HG03354 (cell line): ENCODE results near the gene PTBP2.

Experiments used
- ATAC-seq: cut with Tn5 transposase; IDR thresholded peaks from one replicate; pipeline ENCODE4 v1.9.1; 2021; ENCODE audit warnings: mild to moderate bottlenecking; ENCODE audit not compliant: unreplicated experiment, poor library complexity, severe bottlenecking

Gene PTBP2, protein sequence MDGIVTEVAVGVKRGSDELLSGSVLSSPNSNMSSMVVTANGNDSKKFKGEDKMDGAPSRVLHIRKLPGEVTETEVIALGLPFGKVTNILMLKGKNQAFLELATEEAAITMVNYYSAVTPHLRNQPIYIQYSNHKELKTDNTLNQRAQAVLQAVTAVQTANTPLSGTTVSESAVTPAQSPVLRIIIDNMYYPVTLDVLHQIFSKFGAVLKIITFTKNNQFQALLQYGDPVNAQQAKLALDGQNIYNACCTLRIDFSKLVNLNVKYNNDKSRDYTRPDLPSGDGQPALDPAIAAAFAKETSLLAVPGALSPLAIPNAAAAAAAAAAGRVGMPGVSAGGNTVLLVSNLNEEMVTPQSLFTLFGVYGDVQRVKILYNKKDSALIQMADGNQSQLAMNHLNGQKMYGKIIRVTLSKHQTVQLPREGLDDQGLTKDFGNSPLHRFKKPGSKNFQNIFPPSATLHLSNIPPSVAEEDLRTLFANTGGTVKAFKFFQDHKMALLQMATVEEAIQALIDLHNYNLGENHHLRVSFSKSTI

DNA sequence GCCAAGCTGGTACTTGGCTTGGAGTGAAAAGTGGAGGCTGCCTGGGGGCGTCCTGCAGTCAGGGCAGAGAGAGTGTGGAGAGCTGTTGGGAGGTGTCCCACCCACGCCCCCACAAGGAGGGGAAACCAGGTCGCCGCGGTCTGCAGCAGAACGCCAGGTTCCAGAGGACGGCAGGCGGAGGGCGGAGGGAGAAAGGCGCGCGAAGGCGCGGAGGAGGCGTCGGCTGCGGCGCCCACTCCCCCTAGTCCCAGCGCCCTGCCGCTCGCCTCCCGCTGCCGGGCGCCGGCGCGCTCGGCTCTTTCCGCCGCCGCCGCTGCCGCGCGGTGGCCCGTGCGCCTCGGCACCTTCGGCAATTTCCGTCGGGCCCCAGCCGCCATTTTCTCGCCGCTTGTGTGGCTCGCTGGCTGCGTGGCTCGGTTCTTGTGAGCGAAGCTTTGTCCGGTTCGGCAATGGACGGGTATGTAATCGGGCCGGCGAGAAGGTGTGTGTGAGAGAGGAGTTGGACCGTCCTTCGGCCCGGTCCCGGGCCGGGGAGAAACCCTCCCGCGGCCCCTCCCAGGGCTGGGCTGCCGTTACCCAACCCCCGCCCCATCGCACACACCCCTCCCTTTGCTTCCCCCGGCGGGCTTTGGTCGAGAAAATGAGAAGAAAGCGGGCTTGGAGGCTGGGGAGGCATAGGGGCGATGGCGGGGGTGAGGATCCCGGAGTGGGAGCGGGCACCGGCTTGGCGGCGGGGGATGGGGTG, at the start of gene PTBP2:
Gene PTBP2, plus strand, starts transcription at position 369 of the 745 bp plus-strand sequence. Its CDS starts 81 bp downstream, at position 450.
- peak; percentile 97 for ATAC-seq

DNA sequence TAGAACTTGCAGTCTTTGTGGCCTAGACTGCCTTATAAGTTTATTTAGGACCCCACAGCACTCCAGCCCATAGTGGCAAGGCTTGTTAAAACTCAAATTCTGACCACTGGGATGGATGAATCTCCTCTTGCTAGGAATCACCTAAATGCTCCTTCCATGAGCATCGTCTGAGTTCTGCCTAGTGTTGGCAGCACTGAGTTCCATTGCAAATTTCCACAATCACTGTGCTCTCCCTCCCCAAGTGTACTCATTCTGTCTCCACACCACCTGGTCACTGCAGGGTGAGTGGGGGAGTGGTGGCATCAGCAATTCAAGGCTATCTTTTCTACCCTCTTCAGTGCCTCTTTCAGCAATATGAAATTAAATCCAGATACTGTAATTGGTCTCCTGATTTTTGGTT, 46.7 kb upstream of the PTBP2 start:
- ATAC-seq = no peak

DNA sequence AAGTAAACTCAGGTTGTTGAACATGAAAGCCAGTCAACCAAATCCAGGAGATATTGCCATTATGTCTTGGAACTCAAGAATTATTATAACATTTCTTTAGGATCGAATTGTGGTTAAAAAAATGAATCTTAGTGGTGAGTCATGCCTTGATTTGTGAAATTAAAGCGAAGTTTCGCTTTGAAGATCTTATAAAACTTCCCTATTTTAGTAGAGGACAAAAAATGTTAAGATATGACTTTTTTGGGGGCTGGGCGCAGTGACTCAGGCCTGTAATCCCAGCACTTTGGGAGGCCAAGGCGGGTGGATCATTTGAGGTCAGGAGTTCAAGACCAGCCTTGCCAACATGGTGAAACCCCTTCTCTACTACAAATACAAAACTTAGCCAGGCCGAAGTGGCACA, 39.5 kb upstream of the PTBP2 start:
- ATAC-seq = no peak

DNA sequence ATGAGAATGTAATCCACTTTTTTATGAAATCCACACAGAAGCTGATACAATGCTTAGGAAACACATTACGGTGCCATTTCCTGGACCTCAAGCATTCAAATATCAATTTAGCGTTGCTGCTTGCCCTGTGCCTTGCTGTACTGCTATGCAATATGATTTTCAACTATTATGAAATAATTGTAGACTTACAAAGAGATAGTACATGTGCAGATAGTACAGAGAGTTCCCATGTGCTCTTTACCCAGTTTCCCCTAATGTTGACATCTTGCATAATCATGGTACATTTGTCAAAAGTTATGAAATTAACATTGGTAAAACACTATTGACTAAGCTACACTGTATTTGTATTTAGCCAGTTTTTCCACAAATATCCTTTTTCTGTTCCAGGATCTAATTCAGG, 37.7 kb upstream of the PTBP2 start:
- ATAC-seq = no peak

DNA sequence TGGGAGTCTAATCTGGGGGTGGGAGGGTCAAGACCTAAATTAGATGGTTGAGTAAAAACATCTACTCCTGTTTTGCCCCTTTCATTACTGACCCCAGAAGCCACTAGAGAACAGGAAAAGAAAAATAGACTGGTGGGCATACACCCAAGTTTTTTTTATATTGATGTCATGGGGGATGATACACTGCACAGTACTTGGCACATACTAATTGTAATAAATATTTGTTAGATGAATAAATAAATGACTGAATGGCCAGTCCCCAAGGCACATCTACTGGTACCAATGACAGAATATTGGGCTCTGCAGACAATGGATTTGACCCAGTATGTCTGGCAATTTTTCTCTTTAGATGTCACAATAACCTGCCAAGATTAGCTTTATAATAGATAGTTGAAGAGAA, 36.8 kb upstream of the PTBP2 start:
- ATAC-seq = no peak

DNA sequence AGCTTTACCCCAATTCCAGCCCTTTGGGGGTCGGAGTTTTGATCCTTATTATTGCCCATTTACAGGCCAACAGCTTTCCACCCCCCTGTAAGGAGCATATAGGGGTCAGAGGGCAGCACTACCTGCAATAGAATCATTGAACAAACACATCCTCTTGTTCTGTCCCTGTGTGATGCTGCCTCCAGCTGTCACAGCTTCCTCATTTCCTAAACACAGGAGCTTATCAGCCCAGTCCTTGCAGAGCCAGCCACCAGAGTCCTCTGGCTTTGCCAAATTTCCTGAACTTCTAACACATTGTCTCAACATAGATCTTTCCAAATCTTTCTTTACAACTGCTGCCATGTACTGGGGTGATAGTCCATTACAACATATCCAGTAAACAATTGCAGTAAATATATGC, 32.8 kb upstream of the PTBP2 start:
- ATAC-seq = no peak

DNA sequence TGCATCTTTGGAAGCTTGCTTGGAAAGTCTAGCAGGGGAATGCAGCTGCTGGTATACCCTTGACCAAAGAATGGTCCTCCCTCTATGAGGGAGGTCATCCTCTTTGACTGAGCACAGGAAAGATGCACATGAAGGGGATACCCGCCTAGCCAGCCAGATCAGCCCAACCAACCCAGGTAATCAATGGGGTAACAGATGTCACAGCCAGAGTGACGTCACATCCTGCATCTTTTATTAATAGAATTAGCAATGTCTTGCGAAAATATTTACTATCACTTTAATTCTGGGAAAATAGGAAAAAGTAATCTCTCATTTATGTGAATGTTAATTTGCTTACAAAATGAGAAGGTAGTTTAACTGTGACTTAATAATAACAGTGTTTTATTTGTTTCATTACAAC, 25.6 kb upstream of the PTBP2 start:
- ATAC-seq = no peak

DNA sequence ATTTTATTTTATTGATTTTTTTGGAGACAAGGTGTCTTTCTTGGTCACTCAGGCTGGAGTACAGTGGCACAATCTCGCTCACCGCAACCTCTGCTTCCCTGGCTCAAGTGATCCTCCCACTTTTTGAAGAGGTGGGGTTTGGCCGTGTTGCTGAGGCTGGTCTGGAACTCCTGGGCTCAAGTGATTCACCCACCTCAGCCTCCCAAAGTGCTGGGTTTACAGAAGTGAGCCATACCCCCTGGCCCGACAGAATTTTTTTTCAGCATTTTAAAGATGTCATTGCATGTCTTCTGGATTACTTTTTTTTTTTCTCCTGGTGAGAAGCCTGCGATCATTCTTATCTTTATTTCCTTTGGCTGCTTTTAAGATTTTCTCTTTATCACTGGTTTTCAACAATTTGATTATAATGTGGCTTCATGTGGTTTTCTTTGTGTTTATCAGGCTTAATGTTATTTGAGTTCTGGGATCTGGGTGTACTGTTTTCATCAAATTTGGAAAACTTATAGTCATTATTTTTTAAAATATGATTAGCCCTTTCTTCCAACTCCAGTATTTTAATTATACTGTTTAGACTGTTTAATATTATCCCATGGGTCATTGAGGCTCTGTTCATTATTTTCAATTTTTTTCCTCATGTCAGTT, 23.1 kb upstream of the PTBP2 start:
- ATAC-seq = no peak

DNA sequence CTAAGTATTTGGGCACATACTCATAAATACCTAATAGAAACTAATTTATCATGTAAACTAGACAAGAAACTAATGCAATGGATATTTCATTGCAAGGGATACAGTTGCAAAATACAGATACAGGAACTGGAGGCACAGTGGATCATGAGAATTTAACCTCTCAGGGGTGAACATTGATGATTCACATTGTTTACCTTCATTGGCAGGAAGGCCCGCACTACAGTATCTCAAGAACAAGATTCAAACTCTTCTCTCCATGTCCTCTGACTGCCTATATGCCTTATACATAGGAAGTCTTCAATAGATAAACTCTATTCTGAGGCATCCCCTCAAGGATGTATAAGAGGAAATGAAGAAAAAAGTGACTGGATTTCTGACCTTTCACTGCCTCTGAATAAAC, 18.4 kb upstream of the PTBP2 start:
- no peak for ATAC-seq

DNA sequence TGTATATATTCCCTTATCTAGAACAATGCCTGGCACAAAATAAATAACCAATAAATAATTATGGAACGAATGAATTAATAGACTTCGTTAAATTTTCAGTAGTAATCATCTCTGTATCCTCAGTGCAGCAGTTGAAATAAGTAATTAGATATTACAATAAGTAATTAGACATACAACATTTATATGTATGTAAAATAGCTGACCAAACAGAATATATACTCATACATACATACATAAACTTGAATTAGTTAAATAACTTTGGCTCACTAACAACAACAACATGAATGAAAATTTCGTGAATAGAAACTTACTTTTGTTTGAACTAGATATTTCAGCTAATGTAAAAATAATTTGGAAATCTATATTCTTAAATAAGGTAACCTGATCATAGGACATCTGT, 14.6 kb upstream of the PTBP2 start:
- ATAC-seq = no peak

DNA sequence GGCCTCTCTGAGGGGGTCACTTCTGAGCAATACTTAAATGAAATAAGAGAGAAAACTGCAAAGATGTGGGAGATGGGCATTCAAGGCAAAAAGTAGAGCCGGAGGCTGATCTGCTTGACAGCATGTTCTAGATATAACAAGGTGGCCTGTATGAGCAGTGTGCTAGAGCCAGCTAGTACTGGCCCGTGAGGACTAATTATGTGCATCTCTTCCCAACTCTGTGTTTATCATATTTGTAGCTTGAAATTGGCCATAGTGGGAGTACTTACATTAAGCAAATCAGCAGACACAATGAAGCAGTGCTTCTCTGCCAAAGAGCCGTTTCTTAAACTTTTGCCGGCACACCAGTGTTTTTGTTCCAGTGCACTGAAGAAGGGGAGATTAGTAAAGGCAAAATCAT, 13.1 kb upstream of the PTBP2 start:
- no peak for ATAC-seq

DNA sequence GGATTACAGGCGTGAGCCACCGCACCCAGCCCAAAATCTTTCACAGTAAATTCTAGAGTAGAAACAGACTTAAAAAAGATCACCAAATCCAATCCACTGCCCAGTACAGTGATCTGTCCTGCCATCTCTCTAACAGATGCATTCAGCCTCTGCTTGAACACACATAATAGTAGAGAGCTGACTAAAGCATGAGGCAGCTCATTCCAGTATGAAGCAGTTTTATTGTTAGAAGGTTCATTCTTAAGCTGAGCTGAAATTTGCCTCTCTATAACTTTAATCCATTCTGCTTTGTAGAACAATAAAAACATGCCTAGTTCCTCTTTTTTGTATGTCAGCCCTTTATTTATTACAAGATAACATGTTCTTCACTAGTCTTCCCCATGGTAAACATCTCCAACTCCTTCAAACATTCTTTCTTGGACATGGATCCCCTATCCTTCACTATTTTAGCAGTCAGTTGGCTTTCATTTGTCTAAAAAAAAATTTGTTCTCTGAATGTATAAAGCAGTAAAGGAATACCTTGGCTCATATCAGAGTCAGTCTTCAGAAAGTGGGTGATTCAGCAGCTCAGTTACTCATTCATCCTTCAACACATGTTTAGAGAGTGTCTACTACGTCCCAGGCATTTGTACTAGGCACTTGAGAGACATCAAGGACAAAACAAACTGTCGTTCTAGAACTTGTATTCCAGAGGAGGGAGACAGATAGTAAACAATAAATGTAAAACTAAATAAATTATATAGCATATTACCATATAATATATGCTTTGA, 10.7 kb upstream of the PTBP2 start:
- ATAC-seq = no peak

DNA sequence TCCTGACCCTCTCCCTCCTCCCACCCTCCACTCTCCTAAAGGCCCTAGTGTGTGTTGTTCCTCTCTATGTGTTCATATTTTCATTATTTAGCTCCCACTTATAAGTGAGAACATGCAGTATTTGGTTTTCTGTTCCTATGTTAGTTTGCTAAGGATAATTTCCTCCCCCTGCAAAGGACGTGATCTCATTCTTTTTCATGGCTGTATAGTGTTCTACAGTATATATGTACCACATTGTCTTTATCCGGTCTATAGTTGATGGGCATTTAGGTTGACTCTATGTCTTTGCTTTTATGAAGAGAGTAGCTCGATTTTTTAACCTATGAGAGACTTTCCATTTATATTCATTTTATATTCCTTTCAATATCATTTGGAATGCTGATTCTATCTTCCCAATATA, 7.9 kb upstream of the PTBP2 start:
- ATAC-seq = no peak

DNA sequence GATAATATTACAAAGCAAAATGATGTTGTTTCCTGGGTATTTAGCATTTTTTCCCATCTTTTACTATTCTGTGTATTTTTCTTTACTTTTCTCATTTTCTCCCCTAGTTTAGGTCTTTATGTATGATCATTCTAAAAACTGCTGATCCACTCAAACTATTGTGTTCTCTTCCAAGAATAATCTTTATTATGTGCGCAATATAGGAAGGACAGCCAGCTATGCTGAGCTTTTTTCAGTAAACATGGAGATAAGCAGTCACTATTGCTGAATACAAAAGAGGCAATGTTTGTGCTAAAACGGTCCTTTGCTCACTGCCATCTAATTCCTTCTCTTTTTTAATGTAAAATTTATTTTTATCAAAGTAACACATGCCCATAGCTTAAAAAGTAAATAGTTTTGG, 6.7 kb upstream of the PTBP2 start:
- no peak for ATAC-seq

DNA sequence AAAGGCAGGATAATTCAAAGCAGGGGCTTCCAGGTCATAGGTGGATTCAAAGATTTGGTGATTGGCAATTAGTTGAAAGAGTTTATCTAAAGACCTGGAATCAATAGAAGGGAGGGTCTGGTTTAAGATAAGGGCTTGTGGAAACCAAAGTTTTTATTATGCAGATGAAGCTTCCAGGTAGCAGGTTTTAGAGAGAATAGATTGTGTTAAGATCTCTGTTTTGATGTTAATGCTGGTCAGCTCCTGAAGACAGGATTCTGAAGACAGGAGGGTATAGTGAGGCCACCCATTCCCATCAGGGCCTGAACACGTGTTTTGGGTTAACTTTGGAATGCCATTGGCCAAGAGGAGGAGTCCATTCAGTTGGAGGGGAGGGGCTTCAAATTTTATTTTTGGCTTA, 6.1 kb upstream of the PTBP2 start:
- ATAC-seq = no peak

DNA sequence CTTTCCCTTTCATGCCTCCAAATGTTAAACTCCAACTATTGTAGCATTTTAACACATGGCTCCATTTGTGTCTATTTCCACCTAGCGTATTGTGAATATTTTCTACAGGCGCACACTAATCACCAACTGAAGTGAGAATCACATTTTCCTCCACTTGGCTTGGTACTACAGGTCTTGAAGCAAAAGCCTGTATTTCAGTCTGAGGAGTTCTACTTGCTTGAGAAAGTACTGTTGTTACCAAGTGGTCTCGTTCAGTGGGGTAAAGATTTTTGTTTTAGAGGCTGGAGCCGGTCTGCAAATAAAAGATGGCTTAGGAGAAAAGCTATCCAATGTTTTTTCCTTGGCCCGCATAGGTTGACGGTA, 550 bp upstream of the PTBP2 start:
- ATAC-seq = peak; percentile 16

DNA sequence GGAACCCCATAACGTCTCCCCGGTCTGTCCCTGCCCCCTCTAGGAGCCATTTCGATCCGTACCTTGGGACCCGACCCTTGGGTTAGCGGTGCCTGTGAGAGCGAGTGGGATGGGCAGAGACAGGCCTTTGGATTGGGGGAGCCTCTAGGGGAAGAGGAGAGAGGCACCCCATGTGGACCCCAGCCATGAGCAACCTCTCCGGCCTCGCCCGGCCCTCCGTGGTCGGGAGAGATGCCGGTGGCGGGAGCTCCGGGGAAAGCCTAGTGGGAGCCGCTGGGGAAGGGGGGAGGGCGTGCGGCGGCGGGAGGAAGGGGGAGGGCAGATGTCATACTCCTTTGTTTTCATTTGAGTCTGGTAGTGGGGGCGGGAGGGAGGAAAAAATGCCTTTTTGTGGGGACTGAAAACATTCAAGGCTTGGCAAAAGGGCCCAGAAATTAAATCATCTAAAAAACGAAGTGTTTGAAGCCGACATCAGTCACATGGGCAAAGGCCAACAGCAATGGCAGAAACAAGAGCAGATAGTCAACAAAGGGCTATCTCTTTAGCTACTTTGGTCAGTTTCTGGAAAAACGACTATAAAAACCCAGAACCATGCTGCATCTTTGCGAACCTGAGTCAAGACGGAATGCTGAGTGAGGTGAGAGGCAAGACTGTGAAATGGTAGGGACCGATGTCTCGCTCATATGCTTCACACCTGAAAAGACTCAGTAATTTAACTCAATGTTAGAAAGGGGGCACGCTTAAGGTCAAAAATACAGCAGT, 758 bp downstream of the PTBP2 start:
- ATAC-seq = peak; percentile 56

DNA sequence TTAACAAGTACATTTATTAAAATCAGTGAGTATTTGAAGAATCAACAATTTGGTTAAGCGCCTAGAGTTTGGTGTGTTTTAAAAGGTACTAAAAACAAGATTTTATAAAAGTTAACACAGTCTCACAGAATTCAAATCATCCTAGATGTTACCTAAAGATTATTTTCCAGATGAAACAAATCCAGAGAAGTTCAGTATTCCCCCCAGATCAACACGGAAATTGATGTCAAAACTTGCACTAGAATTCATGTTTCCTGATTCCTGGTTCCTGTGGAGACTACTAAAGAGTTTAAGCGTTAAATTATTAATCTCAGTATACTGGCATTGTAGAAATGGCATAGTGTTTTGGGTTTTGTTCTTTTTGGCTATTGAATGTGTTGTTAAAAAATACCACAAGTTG, 1.4 kb downstream of the PTBP2 start:
- ATAC-seq = no peak

DNA sequence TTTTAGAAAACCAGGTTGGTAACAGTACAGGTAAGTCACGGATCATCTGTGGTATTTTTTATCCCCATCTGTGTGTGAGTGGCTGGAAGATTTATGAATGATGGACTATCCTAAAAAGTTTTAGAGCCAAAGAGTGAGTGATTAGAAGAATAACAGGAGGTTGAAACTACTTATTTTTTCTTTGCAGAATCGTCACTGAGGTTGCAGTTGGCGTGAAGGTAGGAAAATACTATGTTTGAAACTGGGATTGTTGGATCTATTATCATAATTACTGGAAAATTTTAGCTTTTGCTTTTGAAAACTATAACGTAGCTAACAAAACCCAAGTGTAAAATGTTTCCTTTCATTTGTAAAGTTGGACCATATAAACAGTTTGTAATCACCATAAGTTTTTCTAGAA, 1.8 kb downstream of the PTBP2 start:
- no peak for ATAC-seq
